ENCODE data around the gene CLIC4.

Gene CLIC4

GRCh38 chr1:24864370-24864777, 119.1 kb downstream of the CLIC4 start:
- Histone ChIP-seq H3K36me3 (no peaks in the 10 kb centered on the region), H3K9me3 (ENCODE audit: severe bottlenecking) (no peaks in the 10 kb centered on the region), H3K27me3 (ENCODE audit: insufficient read depth, low read depth, severe bottlenecking) (no peaks in the 10 kb centered on the region), H3K4me3 (ENCODE audit: low read depth, low read length) (peak overlapping the region; percentile 14), H3K27ac (no peak overlapping the region; the same call in 1 of the 2 replicates)
- peak; percentile 61 for DNase-seq
- TF ChIP-seq CTCF (IDR thresholded peaks at IDR 0.05; ENCODE audit: low read depth, low read length), result no peak

- Histone ChIP-seq H3K27ac (no peak overlapping the region), H3K36me3 (no peaks in the 10 kb centered on the region), H3K9me3 (ENCODE audit: severe bottlenecking) (no peaks in the 10 kb centered on the region), H3K27me3 (ENCODE audit: insufficient read depth, low read depth, severe bottlenecking) (no peaks in the 10 kb centered on the region), H3K4me3 (ENCODE audit: low read depth, low read length) (no peak overlapping the region)
- DNase-seq, result no peak
- TF ChIP-seq CTCF (IDR thresholded peaks at IDR 0.05; ENCODE audit: low read depth, low read length), result no peak
Measured at GRCh38 chr1:24865168-24865567, 119.9 kb downstream of the CLIC4 start.

GRCh38 chr1:24865587-24865986, 120.3 kb downstream of the CLIC4 start:
- DNase-seq, result no peak
- H3K27me3 ChIP-seq (ENCODE audit: insufficient read depth, low read depth, severe bottlenecking), result no peaks in the 10 kb centered on the region
- H3K9me3 ChIP-seq (ENCODE audit: severe bottlenecking), result no peaks in the 10 kb centered on the region
- no peak overlapping the region for H3K27ac ChIP-seq
- H3K36me3 ChIP-seq, result no peaks in the 10 kb centered on the region
- no peak for TF ChIP-seq CTCF (IDR thresholded peaks at IDR 0.05; ENCODE audit: low read depth, low read length)
- no peak overlapping the region for H3K4me3 ChIP-seq (ENCODE audit: low read depth, low read length)

- Histone ChIP-seq H3K27ac (no peak overlapping the region), H3K36me3 (no peaks in the 10 kb centered on the region), H3K27me3 (ENCODE audit: insufficient read depth, low read depth, severe bottlenecking) (no peaks in the 10 kb centered on the region), H3K4me3 (ENCODE audit: low read depth, low read length) (no peak overlapping the region), H3K9me3 (ENCODE audit: severe bottlenecking) (no peaks in the 10 kb centered on the region)
- no peak for DNase-seq
- TF ChIP-seq CTCF (IDR thresholded peaks at IDR 0.05; ENCODE audit: low read depth, low read length), result no peak
Measured at GRCh38 chr1:24866211-24867083, 121.2 kb downstream of the CLIC4 start.

GRCh38 chr1:24867084-24867870, 122.0 kb downstream of the CLIC4 start:
- no peak for TF ChIP-seq CTCF (IDR thresholded peaks at IDR 0.05; ENCODE audit: low read depth, low read length)
- Histone ChIP-seq H3K27me3 (ENCODE audit: insufficient read depth, low read depth, severe bottlenecking) (no peaks in the 10 kb centered on the region), H3K9me3 (ENCODE audit: severe bottlenecking) (no peaks in the 10 kb centered on the region), H3K4me3 (ENCODE audit: low read depth, low read length) (no peak overlapping the region), H3K27ac (no peak overlapping the region), H3K36me3 (no peaks in the 10 kb centered on the region)
- no peak for DNase-seq

All from WERI-Rb-1 (cell line).